Nasal cavity respiratory epithelium epithelial cell of viscerocranial mucosa (primary cell): ENCODE measurements around the gene HINFP. TPM values are rescaled to one million over a fixed set of nuclear protein-coding genes. Genes with fewer than 3 reads are reported as not detected.

Source experiments
- total RNA-seq: library from RNA; depleted of rRNA; stranded (reverse); fragments of >200 nt; gene quantifications from 2 replicates; pipeline ENCODE4 v1.2.3, GENCODE V29; 2014

The HINFP gene, protein sequence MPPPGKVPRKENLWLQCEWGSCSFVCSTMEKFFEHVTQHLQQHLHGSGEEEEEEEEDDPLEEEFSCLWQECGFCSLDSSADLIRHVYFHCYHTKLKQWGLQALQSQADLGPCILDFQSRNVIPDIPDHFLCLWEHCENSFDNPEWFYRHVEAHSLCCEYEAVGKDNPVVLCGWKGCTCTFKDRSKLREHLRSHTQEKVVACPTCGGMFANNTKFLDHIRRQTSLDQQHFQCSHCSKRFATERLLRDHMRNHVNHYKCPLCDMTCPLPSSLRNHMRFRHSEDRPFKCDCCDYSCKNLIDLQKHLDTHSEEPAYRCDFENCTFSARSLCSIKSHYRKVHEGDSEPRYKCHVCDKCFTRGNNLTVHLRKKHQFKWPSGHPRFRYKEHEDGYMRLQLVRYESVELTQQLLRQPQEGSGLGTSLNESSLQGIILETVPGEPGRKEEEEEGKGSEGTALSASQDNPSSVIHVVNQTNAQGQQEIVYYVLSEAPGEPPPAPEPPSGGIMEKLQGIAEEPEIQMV
- total RNA-seq = 13.0 and 21.9 TPM in 2 replicates

DNA sequence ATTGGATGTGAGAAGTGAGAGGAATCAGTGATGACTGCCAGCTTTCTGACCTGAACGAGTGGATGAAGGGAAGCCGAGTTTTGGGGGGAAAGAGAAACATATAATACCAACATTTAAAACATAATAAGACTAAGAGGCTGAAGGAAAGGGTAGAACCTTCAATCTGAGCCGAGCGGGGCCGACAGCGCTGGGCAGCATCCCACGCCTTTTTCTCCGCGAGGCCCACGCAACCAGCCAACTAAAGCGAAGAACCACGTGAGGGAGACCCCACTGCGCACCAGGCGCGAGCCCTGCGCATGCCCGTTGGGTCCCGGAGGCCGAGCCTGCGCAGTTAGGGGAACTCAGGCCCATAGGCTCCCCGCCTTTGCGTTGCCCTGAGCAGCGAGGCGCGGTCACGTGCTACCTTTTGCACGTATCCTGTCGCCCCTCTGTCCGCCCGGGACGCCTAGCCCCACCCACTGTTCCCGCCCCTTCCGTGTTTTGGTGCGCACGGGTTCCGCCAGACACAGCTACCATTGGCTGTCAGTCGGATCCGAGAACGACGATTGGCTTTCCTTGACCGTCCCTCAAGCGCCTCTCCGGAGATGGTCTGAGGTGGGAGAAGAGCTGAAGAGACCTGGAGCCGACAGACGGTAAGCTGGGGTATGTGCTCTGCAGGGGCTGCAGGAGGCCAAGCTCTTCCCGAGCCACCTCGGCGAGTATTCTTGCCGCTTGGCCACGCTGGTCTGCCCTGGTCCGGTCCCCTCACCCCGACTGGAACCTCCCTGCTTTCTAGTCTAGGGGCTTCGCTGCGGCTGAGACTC, at the start of gene HINFP:
HINFP (plus strand) TSS at position 573 of the 803 bp plus-strand sequence. CDS start 5,365 bp downstream, outside the sequence.

DNA sequence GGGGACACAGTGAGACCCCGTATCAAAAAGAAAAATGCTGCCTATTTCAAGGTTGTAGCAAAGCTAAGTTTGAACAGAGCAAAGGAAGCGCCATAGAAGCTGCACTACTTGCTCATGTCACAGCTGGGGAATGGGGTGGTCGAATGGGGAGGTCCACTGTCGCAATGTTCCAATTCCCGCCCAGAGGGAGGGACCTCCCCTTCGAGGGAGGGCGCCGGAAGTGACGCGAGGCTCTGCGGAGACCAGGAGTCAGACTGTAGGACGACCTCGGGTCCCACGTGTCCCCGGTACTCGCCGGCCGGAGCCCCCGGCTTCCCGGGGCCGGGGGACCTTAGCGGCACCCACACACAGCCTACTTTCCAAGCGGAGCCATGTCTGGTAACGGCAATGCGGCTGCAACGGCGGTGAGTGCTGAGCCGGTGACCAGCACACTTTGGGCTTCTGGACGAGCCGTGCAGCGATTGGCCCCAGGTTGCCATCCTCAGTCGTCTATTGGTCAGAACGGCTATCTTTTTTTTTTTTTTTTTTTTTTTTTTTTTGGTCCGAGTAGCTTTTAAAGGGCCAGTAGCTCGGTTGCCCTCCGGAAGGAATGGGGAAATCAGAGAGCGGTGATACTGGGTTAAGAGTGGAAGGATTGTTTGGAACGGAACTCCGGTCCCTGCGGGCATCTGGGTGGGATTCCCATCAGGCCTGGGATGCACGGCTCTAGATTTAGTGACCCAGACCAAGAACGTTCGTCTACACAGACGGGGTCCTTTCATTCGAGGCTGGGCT, 36.5 kb upstream of the HINFP start, which contains the start of gene HMBS:
HMBS (plus strand) TSS at position 219 of the 774 bp plus-strand sequence; CDS start at position 372, 153 bp downstream.

DNA sequence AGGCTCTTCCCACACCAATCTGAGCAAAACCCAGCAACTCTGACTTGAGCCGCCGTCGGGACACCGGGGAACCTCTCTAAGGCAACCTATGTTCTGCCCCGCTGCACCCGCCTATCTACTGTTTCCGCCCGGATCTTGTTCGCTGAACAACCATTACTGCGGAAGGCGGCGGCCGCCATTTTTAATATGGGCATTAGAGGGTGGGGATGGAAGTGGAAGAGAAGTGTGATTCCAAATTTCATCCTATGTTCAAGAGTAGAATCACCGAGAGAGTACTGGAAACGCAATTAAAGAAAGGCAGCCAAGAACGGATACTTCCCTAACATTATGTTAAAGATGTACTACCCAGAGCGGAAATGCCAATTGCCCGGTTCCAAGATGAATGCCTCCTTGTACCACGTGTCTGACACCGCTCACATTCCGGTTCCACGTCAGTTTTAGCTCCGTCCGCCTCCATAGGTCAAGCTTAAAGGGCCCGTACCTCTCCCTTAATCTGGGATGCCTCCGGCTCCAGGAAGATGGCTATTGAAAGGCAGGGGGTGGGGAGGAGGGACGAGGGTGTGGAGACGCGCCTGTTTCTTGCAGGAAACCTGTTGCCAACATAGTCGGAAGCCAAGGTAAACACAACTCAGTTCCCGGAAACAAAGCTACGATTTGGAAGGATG, 19.5 kb upstream of the HINFP start, which contains the start of gene DPAGT1:
DPAGT1 (minus strand) TSS at position 95 of the 665 bp plus-strand sequence. CDS start 198 bp downstream, outside the sequence.

DNA sequence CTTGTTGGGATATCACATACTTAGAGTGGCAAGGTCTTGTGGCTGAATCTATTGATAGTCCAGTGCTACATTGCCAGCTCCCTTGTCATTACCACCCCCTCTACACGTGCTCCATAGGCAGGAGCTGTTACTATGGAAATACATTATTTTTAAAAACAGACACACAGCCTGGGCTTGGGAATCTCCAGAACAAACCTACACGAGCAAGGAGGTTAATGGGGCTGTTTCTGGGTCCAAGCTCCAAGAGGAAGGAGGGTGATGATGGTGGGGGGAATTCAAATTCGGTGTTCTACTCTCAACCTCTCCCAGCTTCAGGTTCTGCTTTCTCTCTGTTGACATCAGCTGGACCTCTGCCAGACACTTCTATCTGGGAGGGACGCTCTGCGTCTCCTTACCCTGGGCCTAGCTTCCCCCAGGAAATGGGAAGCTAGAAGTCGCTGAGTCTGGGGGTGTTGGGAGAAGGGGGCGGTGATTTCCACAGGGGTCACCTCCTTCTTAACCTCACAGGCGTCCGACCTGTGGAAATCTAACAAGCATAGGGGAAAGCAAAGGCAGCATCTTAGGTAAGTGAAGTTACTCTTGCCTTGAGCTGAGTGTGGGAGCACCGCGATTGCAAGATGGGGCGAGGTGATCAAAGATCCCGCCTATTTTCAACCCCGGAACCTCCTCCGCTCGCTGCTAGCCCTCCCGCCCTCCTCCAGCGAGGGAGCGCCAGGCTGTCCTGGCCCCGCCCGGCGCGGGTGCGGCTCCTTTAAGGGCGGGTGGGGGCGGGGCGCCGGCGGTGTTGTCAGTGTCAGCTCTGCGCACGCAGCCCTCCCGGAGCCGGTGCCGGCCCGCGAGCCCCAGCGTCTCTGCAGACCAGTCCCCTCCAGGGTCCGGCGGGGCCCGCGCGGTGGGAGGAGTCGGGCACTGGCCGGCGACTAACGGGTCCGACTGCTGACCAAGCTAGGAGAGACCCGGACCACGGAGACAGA, 14.5 kb upstream of the HINFP start, which contains the start of gene C2CD2L:
C2CD2L (plus strand) TSS at position 781 of the 974 bp plus-strand sequence. CDS start 398 bp downstream, outside the sequence.

DNA sequence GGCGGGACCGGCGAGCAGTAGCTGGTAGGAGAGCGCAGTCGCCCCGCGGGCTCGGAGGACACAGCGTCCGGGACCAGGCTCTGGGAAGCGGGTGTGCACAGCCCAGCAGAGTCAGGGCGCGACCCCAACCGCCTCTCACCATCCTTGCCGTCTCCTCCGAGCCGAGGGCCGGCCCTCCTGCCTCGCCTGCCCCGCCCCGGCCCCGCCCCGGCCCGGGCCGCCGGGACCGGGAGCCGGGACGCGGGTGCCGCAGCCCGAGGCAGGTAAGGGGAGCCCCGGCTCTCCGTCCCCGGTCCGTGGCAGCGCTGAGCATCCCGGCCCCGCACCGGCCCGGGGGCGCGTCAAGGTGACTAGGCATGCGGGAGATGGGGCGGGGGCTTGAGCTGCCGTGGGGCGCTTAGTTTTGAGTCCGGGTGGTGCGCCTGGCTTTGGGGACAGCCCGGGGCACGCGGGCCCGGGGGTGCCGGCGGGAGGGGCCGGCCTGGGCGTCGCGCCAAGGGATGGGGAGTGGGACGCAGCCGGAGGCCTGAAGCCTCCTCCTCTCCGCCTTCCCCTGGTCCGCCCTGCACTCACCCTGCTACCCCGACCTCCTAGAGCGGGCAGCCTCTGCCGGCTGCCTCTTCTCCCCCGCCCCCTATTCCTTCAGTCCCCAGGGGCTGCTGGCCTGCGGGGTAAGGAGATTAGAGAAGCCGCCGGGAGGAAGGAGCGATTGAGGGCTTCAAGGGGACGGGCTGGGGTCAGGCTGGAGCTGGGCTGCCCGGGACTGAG, 27.8 kb downstream of the HINFP start, which contains the start of gene ABCG4:
ABCG4 (plus strand) TSS at position 35 of the 768 bp plus-strand sequence. CDS start 914 bp downstream, outside the sequence.

DNA sequence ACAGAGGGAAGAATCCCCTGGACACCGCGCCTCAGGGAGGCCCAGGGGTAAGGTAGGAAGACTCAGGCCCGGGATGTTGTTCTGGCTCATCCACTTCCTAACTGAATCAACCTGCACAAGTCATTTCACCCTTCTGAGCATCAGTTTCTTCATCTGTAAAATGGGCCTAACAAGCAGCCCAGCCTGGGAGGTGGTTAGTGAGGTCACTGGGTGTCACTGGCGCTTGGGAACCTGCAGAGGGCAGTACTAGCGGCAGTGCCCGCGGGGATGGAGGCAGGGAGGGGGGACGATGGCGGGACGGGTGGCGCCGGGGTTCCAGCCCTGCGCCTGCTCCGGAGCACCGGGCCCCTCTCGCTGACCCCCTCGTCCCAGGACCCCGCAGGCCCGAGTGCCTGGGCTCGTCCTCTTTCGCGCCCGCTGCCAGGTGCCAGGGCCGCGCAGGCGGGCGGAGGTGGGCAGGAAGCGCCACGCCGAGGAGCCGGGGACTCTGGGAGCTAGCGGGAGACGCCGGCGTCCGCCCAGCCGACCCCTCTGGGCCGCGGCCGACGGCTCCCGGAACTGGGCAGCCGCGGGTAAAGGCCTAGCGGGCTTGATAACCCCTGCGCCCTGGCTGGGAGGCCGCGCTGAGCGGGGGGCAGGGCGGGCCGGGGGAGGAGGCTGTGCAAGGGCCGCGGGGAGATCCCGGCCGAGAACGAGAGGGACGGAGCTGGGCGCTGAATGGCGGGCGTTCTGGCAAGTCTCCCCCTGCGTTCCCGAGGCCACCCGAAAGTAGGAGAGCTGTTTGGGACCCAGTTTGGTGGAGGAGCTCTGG, 47.3 kb downstream of the HINFP start, which contains the start of gene NLRX1:
NLRX1 (plus strand) TSS at position 255 of the 811 bp plus-strand sequence. CDS start 2,679 bp downstream, outside the sequence.

Other genes starting within 250 kb of the HINFP start
- gene CXCR5, start 237.7 kb upstream of the HINFP start, total RNA-seq = not detected in 2 replicates
- gene BCL9L, start 195.7 kb upstream of the HINFP start, total RNA-seq = 24.9 and 101 TPM in 2 replicates
- gene UPK2, start 165.3 kb upstream of the HINFP start, total RNA-seq = 0.21 and 0.34 TPM in 2 replicates
- gene FOXR1, start 149.8 kb upstream of the HINFP start, total RNA-seq = not detected in 2 replicates
- 11.7 and 14.4 TPM in 2 replicates for gene CENATAC, start 123.4 kb upstream of the HINFP start, total RNA-seq
- gene RPS25, start 103.2 kb upstream of the HINFP start, total RNA-seq = 857 and 1,469 TPM in 2 replicates
- 84.6 and 107 TPM in 2 replicates for gene TRAPPC4, start 102.8 kb upstream of the HINFP start, total RNA-seq
- 9.9 and 12.8 TPM in 2 replicates for gene SLC37A4, start 90.7 kb upstream of the HINFP start, total RNA-seq
- gene HYOU1, start 64.4 kb upstream of the HINFP start, total RNA-seq = 227 and 417 TPM in 2 replicates
- 28.0 and 31.2 TPM in 2 replicates for gene VPS11, start 53.8 kb upstream of the HINFP start, total RNA-seq
- 12.6 and 18.4 TPM in 2 replicates for gene HMBS, start 36.7 kb upstream of the HINFP start, total RNA-seq
- gene DPAGT1, start 19.7 kb upstream of the HINFP start, total RNA-seq = 21.2 and 27.1 TPM in 2 replicates
- 2.5 and 3.1 TPM in 2 replicates for gene C2CD2L, start 14.2 kb upstream of the HINFP start, total RNA-seq
- gene ABCG4, start 27.5 kb downstream of the HINFP start, total RNA-seq = under 0.01 and 0.07 TPM in 2 replicates
- gene NLRX1, start 47.1 kb downstream of the HINFP start, total RNA-seq = 25.6 and 28.9 TPM in 2 replicates
- gene NHERF4, start 63.9 kb downstream of the HINFP start, total RNA-seq = 0.07 TPM in 1 of 2 replicates, not detected in the other
- gene CBL, start 84.8 kb downstream of the HINFP start, total RNA-seq = 9.9 and 14.6 TPM in 2 replicates
- gene MCAM, start 195.6 kb downstream of the HINFP start, total RNA-seq = 21.2 and 67.8 TPM in 2 replicates
- 3.4 and 11.7 TPM in 2 replicates for gene RNF26, start 212.9 kb downstream of the HINFP start, total RNA-seq
- 0.34 and 0.36 TPM in 2 replicates for gene C1QTNF5, start 219.3 kb downstream of the HINFP start, total RNA-seq
- not detected in 2 replicates for gene MFRP, start 225.1 kb downstream of the HINFP start, total RNA-seq